GM19193 (cell line): ENCODE data around the gene CILP2.

ENCODE experiments used
- POLR2A ChIP-seq: IDR thresholded peaks from 4 replicates; pipeline ENCODE4 v1.6.1; 2011; ENCODE audit not compliant: insufficient read depth, insufficient read length; ENCODE audit errors: extremely low read depth

Gene CILP2

DNA sequence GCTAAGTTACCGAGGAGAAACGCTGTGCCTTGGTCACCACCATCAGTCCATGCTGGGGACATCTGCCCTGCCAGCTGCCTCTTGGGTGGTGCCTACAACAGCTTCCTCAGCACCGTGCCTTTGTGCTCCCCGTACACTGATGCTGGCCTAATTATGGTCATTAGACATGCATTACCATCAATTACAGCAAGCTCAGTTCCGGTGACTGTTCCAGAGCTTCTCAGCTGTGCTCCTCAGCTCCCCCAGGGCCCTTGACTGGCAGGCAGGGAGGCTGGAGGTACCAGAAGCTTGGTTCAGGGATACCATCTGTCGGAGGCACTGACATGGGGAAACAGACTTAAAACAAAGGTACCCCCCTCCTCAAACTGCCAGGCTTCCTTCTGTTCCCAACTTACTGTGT lies 40.2 kb downstream of the CILP2 start:
- no peak for TF ChIP-seq POLR2A

DNA sequence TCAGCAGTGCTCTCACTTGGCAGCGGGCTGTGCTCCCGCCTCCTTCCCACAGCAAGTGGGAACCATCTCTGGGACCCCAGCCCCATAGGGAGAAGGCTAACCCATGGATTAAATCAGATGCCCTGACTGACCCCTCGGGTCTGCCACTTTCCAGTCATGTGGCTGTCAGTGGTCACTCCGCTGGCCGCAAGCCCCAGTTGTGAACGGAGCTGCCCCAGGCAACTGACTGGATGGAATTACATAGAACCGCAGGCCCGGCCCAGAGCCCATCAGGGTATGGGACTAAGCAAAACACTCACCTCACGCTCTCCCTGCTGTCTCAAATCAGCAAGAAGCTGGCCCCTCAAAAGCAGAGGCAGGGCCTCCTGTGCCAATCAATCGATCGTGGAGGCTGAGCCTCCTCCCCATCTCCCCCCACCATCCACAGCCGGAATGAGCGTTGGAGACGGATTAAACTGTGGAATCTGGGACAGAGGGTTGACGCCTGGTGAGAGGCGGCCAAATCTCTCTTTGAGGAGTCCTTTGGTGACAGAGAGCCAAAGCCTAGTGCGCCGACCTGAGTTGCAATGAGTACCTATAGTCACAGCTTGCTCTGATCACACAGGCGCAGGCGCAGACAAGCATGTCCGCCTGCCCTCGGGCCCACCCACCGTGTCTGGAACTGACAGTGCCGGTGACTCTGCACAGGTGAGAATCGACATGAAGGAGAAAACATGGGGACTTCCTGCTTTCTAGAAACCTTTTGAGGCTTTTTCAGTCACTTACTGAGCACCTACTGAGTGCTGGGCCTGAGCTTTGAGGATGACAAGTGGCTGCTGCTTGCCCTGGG lies 41.7 kb downstream of the CILP2 start:
- TF ChIP-seq POLR2A, result no peak

GRCh38 chr19:19580418-19580817 lies 42.4 kb downstream of the CILP2 start:
- no peak for TF ChIP-seq POLR2A

DNA sequence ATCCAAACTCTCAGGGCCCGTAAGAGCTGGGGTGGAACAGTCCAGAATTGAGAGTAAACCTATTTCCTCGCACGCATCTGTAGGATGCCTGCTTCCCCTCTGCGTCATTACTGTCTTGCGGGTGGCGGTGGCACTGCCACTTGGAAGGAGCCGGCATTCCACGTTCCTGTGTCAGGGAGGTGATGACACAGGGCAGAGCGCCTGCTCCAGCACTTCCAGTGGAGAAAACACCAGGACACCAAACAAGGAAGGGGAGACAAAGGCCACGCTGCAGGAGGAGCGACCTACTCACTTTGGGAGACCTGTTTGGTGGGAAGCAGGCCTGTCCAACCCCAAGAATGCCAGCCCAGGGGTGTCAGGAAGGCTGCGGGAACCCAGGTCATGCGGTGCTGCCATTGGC lies 43.3 kb downstream of the CILP2 start:
- no peak for TF ChIP-seq POLR2A

DNA sequence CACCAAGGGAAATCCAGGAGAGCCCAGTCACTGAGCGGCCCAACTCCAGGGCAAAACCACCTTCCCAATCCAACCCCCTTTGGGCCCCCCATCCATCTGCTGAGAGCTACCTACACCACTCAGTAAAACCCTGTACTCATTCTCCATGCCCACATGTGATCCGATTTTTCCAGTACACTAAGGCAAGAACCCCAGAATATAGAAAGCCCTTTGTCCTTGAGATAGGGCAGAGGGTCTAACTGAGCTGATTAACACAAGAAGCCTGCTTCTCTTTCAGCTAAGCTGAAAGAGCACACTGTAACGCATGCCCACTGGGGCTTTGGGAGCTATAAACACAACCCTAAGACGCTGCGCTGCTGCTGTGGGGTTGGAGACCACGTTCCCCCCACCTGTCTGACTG lies 44.4 kb downstream of the CILP2 start:
- TF ChIP-seq POLR2A, result no peak

DNA sequence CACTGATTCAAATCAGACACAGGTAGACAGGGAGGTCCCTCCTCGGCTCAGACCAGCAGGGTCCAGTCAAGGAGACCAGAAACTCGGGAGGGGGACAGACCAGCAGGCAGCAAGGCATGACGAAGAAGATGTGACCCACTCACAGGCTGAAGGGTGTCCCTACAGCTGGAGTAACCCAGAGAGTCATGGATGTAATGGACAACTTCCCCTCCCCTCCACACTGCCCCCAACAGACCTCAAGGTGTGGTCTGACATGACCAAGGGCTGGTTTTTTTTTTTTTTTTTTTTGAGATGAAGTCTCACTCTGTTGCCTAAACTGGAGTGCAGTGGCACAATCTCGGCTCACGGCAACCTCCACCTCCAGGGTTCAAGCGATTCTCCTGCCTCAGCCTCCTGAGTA lies 46.3 kb downstream of the CILP2 start:
- TF ChIP-seq POLR2A, result no peak

DNA sequence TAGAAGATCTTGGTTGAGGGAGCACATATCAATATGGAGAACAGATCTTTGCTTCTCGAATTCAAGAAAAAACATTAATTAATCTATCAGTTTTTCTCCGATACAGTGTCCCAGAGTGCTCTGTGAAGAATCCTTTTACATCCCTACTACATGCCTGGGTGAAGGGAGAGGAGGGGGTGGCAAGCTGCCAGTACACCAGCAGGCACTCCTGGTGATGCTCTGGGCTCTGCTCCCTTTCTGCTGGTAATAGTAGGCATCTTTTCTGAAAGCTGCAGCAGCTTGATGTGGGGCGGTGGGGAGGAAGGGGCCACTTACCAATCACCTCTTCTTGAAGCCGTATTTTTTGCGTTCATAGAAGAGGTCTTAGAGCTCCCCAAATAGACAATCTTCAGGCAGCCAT lies 49.7 kb downstream of the CILP2 start:
- TF ChIP-seq POLR2A, result no peak

- no peak for TF ChIP-seq POLR2A
Measured at GRCh38 chr19:19588546-19588945, 50.5 kb downstream of the CILP2 start.

DNA sequence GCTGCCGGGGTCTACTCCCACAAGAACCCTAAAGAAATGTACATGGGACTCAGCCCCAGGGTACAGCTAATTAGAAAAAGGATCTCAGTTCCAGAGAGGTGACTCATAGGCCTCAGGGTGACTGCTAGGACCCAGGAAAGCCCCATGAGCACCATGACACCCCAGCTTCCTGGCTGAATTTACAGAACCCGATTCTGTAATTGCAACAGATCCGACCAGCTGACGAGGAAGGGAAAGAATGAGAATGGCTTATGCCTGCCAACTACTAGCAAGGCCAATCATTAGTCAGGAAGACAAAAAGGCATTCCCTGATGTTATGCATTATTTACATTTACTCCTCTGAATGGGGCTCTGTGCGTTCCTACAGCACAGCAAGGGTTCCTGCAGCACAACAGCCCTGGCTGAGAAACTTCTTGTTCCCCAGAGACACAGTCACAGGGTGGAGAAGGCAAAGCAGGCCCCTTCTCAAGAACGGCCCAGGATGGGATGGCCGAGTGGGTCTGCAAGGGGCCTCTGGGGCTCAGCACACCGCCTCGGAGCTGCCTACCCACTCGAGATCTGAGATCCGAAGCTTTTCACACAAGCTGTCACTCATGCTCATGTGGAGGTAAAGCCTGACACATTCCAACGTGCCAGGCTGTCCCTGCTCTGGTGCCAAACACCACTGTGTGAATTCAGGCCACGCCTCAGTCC lies 53.2 kb downstream of the CILP2 start:
- no peak for TF ChIP-seq POLR2A

DNA sequence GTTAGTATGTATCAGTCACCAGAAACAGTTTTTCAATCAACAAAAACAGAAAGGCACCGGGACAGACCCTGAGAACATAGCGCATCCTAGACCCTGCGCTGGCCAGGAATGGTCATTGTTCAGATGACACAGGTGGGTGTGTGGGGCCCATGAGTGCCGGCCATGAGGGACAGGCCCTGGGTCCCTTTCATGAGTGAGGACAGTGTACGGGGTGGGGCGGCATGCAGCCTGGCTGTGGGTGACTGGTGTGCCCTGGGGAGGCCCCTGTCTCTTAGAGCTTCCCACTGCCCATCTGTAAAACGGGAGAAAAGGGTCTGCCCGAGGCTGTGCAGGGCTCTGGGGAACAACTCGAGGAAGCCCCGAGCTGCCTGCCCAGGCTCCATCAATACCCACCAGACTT lies 54.6 kb downstream of the CILP2 start:
- no peak for TF ChIP-seq POLR2A

DNA sequence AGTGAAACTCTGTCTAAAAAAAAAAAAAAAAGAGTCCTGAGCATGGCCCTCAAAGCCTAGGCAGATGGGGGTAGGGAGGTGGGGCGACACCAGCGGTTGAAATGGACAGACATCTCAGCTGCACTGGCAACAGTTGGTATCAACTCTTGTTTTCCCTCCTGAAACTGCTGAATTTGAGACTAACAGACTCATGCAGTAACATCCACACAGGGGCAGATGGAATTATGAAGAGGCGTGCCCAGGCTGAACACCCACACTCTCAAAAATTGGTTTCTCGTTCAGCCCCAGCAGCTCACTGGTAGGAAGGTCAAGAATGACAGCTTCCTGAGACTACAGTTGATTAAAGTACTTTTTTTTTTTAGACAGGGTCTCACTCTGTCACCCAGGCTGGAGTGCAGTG lies 56.3 kb downstream of the CILP2 start:
- TF ChIP-seq POLR2A, result no peak

- TF ChIP-seq POLR2A, result no peak
Measured at GRCh38 chr19:19595171-19595701, 57.2 kb downstream of the CILP2 start.
